IMR-90 (cell line): Measurements from ENCODE around the gene SOX9. TPM values are rescaled to one million over a fixed set of nuclear protein-coding genes. Genes with fewer than 3 reads are reported as not detected.
A peak's percentile ranks its signal among the peaks of the same experiment; 100 is the strongest.

Experiments used
- ATAC-seq: fragments of 200-7000 bp; cut with Tn5 transposase; 2 replicates; pipeline ENCODE4 v1.9.1; 2020; ENCODE audit warnings: low read depth, mild to moderate bottlenecking, moderate library complexity
- BruUV-seq: library from RNA; stranded (reverse); fragments of 400-500 nt; replicated peaks from 2 replicates; lab custom pipeline; 2021; lab: Mats Ljungman, UMichigan
- CTCF ChIA-PET: fragments of 300-600 bp; formaldehyde crosslinking; extraction: SDS; loops from one replicate; lab custom pipeline; 2021; ENCODE audit warnings: antibody characterized with exemption; lab: Yijun Ruan, JAX
- POLR2A ChIA-PET: fragments of 300-600 bp; sonication (Branson Sonifier 250); formaldehyde crosslinking; loops from one replicate; lab custom pipeline; 2022; ENCODE audit warnings: antibody characterized with exemption; ENCODE audit not compliant: unreplicated experiment; lab: Charles Lee
- DNase-seq: peaks from one replicate; pipeline ENCODE4 v3.0.0; 2013
- H2AFZ ChIP-seq: replicated peaks from 2 replicates; pipeline ENCODE3; 2013; ENCODE audit warnings: low read length, mild to moderate bottlenecking; ENCODE audit not compliant: poor library complexity
- H2AK5ac ChIP-seq: 2 replicates; pipeline ENCODE4 v1.6.1; 2013; ENCODE audit warnings: low read depth, low read length, inconsistent platforms
- H2AK9ac ChIP-seq: replicated peaks from 2 replicates; pipeline ENCODE3; 2013; ENCODE audit warnings: mild to moderate bottlenecking, low read depth, low read length, moderate library complexity; ENCODE audit not compliant: poor library complexity
- H2BK120ac ChIP-seq: 2 replicates; pipeline ENCODE4 v1.6.1; 2013; ENCODE audit warnings: low read depth, low read length, inconsistent platforms
- H2BK15ac ChIP-seq: 3 replicates; pipeline ENCODE4 v1.6.1; 2013; ENCODE audit warnings: low read depth, low read length, inconsistent platforms
- H2BK20ac ChIP-seq: 2 replicates; pipeline ENCODE4 v1.6.1; 2013; ENCODE audit warnings: low read depth, mild to moderate bottlenecking, inconsistent platforms, low read length, moderate library complexity
- H2BK5ac ChIP-seq: 2 replicates; pipeline ENCODE4 v1.6.1; 2013; ENCODE audit warnings: mild to moderate bottlenecking, low read depth, low read length, inconsistent platforms; ENCODE audit not compliant: poor library complexity, severe bottlenecking
- H3K14ac ChIP-seq: replicated peaks from 2 replicates; pipeline ENCODE4 v1.6.1; 2013; ENCODE audit warnings: low read depth, low read length, inconsistent platforms
- H3K18ac ChIP-seq: 2 replicates; pipeline ENCODE4 v1.6.1; 2013; ENCODE audit warnings: low read depth, low read length, control low read depth
- H3K23ac ChIP-seq: 2 replicates; pipeline ENCODE4 v1.6.1; 2013; ENCODE audit warnings: low read depth, low read length, inconsistent platforms
- H3K27ac ChIP-seq: 2 replicates; pipeline ENCODE4 v1.5.1; 2013; ENCODE audit warnings: mild to moderate bottlenecking, control low read depth, low read length; ENCODE audit not compliant: insufficient read depth
- H3K27me3 ChIP-seq: 2 replicates; pipeline ENCODE4 v1.6.1; 2013; ENCODE audit warnings: low read length; ENCODE audit not compliant: control insufficient read depth, insufficient read depth
- H3K36me3 ChIP-seq: 2 replicates; pipeline ENCODE4 v1.6.1; 2013; ENCODE audit warnings: low read length, mixed read lengths; ENCODE audit not compliant: control insufficient read depth, insufficient read depth
- H3K4ac ChIP-seq: 2 replicates; pipeline ENCODE4 v1.6.1; 2013; ENCODE audit warnings: low read depth, low read length, inconsistent platforms
- H3K4me1 ChIP-seq: 2 replicates; pipeline ENCODE4 v1.6.1; 2013; ENCODE audit warnings: low read length, mixed read lengths; ENCODE audit not compliant: control insufficient read depth, insufficient read depth
- H3K4me2 ChIP-seq: 2 replicates; pipeline ENCODE4 v1.6.1; 2013; ENCODE audit warnings: low read depth, mild to moderate bottlenecking, control low read depth, low read length, moderate library complexity
- H3K4me3 ChIP-seq: 2 replicates; pipeline ENCODE4 v1.5.1; 2013; ENCODE audit warnings: low read depth, mild to moderate bottlenecking, control low read depth, low read length, moderate library complexity; ENCODE audit not compliant: insufficient read depth
- H3K56ac ChIP-seq: 2 replicates; pipeline ENCODE4 v1.6.1; 2013; ENCODE audit warnings: low read length, inconsistent platforms; ENCODE audit not compliant: insufficient read depth; ENCODE audit errors: extremely low read depth
- H3K79me1 ChIP-seq, 2 experiments: 2 replicates each; pipeline ENCODE4 v1.6.1; 2013; ENCODE audit warnings: low read length in 2 of 2, inconsistent platforms in 1 of 2, low read depth in 1 of 2
- H3K9ac ChIP-seq: 2 replicates; pipeline ENCODE4 v1.6.1; 2013; ENCODE audit warnings: low read depth, low read length, control low read depth
- H3K9me1 ChIP-seq: 2 replicates; pipeline ENCODE4 v1.6.1; 2013; ENCODE audit warnings: low read length, inconsistent platforms; ENCODE audit not compliant: insufficient read depth
- H3K9me3 ChIP-seq: 2 replicates; pipeline ENCODE4 v1.6.1; 2013; ENCODE audit warnings: low read length; ENCODE audit not compliant: control insufficient read depth, insufficient read depth
- H4K20me1 ChIP-seq: 2 replicates; pipeline ENCODE4 v1.6.1; 2013; ENCODE audit warnings: low read length, inconsistent platforms; ENCODE audit not compliant: insufficient read depth
- H4K5ac ChIP-seq: 2 replicates; pipeline ENCODE4 v1.6.1; 2013; ENCODE audit warnings: mild to moderate bottlenecking, low read depth, low read length, control low read depth
- H4K8ac ChIP-seq, 2 experiments: 2 replicates each; pipeline ENCODE4 v1.6.1; 2013; ENCODE audit warnings: low read depth in 2 of 2, low read length in 2 of 2, control low read depth in 1 of 2, inconsistent platforms in 1 of 2
- H4K91ac ChIP-seq: 2 replicates; pipeline ENCODE4 v1.6.1; 2013; ENCODE audit warnings: low read depth, low read length, inconsistent platforms; ENCODE audit not compliant: insufficient read depth
- MAFK ChIP-seq: IDR thresholded peaks from 2 replicates; pipeline ENCODE4 v1.6.1; 2012; ENCODE audit warnings: low read depth, low read length, improper control_type of control experiment
- MAZ ChIP-seq: IDR thresholded peaks from 2 replicates; pipeline ENCODE4 v1.6.1; 2012; ENCODE audit warnings: low read depth, mild to moderate bottlenecking, low read length, improper control_type of control experiment, moderate library complexity, borderline replicate concordance
- MXI1 ChIP-seq: IDR thresholded peaks from 2 replicates; pipeline ENCODE4 v1.6.1; 2012; ENCODE audit warnings: low read depth, mild to moderate bottlenecking, low read length, moderate library complexity, borderline replicate concordance
- RFX5 ChIP-seq: IDR thresholded peaks from 2 replicates; pipeline ENCODE4 v1.8.0; 2012; ENCODE audit warnings: low read depth, mild to moderate bottlenecking, low read length, moderate library complexity
- WGBS, 2 experiments: methylation state at CpG; one replicate each; pipeline versions ENCODE4 v1.1.5 to v1.1.7; 2013; ENCODE audit warnings: missing lambda C conversion rate in 2 of 2; ENCODE audit not compliant: insufficient read length in 1 of 2; ENCODE audit errors: extremely low coverage in 2 of 2; 5-methylcytosine and 5-hydroxymethylcytosine counted together
- dilution Hi-C: fragments of 300-500 bp; cut with HindIII; formaldehyde crosslinking; loops from one replicate; pipeline ENCODE4 v1.14.3; 2018; ENCODE audit warnings: low sequenced_read_pairs; ENCODE audit not compliant: unreplicated experiment
- in situ Hi-C: fragments of 300-500 bp; cut with MboI; formaldehyde crosslinking; loops from 3 replicates; pipeline ENCODE4 v1.14.3; 2019; ENCODE audit warnings: low sequenced_read_pairs, inconsistent platforms, mixed read lengths
- intact Hi-C: fragments of 100-400 bp; cut with micrococcal nuclease; formaldehyde crosslinking; loops from 2 replicates; pipeline ENCODE4 v1.10.0; 2022
- polyA plus RNA-seq, 3 experiments: library from polyadenylated mRNA; depleted of rRNA; stranded (reverse); fragments of >200 nt; gene quantifications; 2 replicates each; pipeline ENCODE4 v1.2.3, GENCODE V29; 2012; ENCODE audit warnings: low replicate concordance in 1 of 3
- total RNA-seq: library from RNA; depleted of rRNA; stranded (reverse); fragments of >200 nt; gene quantifications from 2 replicates; pipeline ENCODE4 v1.2.3, GENCODE V29; 2012
- TF ChIP-seq, protein P1 (sequence below): conservative IDR thresholded peaks from 2 replicates; pipeline ENCODE4 v1.5.1; 2012; ENCODE audit warnings: mild to moderate bottlenecking, low read depth, low read length, improper control_type of control experiment

SOX9 gene
- total and polyA plus RNA-seq, 2 of the 4 experiments (the other 2 are of a cell fraction) = 4.1 to 12.7 TPM

DNA sequence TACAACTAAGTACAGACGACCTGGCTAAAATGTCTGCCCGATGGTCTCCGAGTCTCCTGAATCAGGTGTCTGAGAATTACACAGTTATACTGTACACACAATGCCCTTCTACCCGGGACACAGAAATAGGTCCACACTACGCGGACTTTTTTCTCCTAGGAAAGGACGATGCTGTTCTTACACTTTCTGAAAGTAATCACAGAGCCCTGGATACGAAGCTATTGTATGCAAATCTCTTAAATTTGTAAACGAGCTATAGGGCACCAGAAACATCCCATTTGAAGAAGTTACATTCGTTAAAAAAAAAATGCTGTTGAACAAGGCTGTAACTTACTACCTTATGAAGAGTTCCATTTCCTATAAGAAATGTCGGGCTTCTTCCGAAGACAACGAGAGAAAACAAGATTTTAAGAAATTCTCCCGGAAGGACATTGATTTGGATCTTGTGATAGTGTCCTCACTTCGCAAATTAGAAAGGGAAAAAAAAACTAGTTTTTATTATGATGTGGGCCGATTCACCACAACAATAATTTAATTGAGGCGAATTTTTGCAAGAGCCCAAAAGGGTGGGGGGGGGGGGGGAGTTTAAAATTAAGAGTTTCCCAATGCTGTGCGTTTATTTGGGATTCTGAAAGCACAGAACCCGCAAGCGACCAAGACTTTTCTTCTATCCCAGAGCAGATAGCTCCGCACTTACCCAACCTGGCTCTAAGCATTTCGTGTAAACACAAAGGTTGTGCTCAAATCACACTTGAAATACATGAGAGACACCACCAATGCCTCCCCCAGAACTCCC lies 1.5 kb upstream of the SOX9 start:
- peak overlapping the region; percentile 71 for H2BK120ac ChIP-seq
- H3K4me3 ChIP-seq = no peak overlapping the region
- intact Hi-C loops (loop anchor here (2.0 to 5.0 kb wide), 3 partner anchors 160 to 880 kb away; no protein-coding TSS in a partner anchor), in situ Hi-C loops (loop anchor here (10.0 kb wide), 3 partner anchors 654 to 1354 kb away; no protein-coding TSS in a partner anchor), dilution Hi-C loops (no loop called here)
- H3K4me1 ChIP-seq = peaks cover 13% of the 10 kb centered on the region
- CTCF ChIA-PET = interaction anchor here (1.2 to 1.5 kb wide), 3 partner anchors 420 to 1352 kb away, joined by 3 to 9 read pairs (median 4); no protein-coding TSS in a partner anchor
- peaks cover 5% of the 10 kb centered on the region; the same call in 1 of the 2 replicates for H4K20me1 ChIP-seq
- H3K18ac ChIP-seq = no peak overlapping the region
- H3K9ac ChIP-seq = peak overlapping the region; percentile 62; the same call in 1 of the 2 replicates
- no peak overlapping the region for H3K56ac ChIP-seq
- H2AFZ ChIP-seq = peak overlapping the region; percentile 90
- no peak overlapping the region for H3K27ac ChIP-seq
- H2BK15ac ChIP-seq = 0 out of 3 replicates have a peak overlapping the region, but pooled peaks have one; percentile 48
- H2AK9ac ChIP-seq = peak overlapping the region; percentile 39
- H3K4me2 ChIP-seq = peak overlapping the region; percentile 76
- no peaks in the 10 kb centered on the region for H3K9me3 ChIP-seq
- no peak overlapping the region for H4K5ac ChIP-seq
- POLR2A ChIA-PET = interaction anchor here (1.4 kb wide), 1 partner anchor 10 kb away, joined by 4 read pairs; no protein-coding TSS in a partner anchor
- no TSS peak for BruUV-seq
- peaks cover 11% of the 10 kb centered on the region; the same call in 1 of the 2 replicates for H3K27me3 ChIP-seq
- no peak overlapping the region for H3K4ac ChIP-seq
- no peak overlapping the region for H2BK5ac ChIP-seq
- peaks cover 0 to 16% of the 10 kb centered on the region in 2 experiments; a peak in 3 of 4 replicates for H3K79me1 ChIP-seq
- H3K23ac ChIP-seq = peak overlapping the region; percentile 60; the same call in 1 of the 2 replicates
- TF ChIP-seq RFX5 (no peak), MAFK (no peak), MXI1 (no peak), MAZ (no peak)
- TF ChIP-seq, protein P1, sequence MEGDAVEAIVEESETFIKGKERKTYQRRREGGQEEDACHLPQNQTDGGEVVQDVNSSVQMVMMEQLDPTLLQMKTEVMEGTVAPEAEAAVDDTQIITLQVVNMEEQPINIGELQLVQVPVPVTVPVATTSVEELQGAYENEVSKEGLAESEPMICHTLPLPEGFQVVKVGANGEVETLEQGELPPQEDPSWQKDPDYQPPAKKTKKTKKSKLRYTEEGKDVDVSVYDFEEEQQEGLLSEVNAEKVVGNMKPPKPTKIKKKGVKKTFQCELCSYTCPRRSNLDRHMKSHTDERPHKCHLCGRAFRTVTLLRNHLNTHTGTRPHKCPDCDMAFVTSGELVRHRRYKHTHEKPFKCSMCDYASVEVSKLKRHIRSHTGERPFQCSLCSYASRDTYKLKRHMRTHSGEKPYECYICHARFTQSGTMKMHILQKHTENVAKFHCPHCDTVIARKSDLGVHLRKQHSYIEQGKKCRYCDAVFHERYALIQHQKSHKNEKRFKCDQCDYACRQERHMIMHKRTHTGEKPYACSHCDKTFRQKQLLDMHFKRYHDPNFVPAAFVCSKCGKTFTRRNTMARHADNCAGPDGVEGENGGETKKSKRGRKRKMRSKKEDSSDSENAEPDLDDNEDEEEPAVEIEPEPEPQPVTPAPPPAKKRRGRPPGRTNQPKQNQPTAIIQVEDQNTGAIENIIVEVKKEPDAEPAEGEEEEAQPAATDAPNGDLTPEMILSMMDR = no peak
- H2BK20ac ChIP-seq = peak overlapping the region; percentile 22; the same call in 1 of the 2 replicates
- H4K8ac ChIP-seq = peak overlapping the region in 1 of 2 experiments; percentile 17; a peak in 1 of 4 replicates
- H2AK5ac ChIP-seq = no peak overlapping the region
- H4K91ac ChIP-seq = no peak overlapping the region
- no peak for DNase-seq
- peaks cover 15% of the 10 kb centered on the region for H3K36me3 ChIP-seq
- no peak for ATAC-seq
- no peak overlapping the region; the same call in 1 of the 2 replicates for H3K14ac ChIP-seq
- WGBS, 2 experiments = 65% methylated on average over 4 of the region's 22 CpGs; no CpG with 5 or more reads in 1 of the 2 experiments
- no peaks in the 10 kb centered on the region for H3K9me1 ChIP-seq
